DMS114 treated with DMSO at 0.1 percent for 48 hours (cell line): ENCODE results near the gene KCNG4.
A peak's percentile ranks its signal among the peaks of the same experiment; 100 is the strongest.

Experiments used
- DNase-seq: peaks from one replicate; lab custom pipeline; 2025; ENCODE audit not compliant: unreplicated experiment; lab: John Stamatoyannopoulos, UW

The KCNG4 gene

GRCh38 chr16:84183911-84184591, 55.8 kb downstream of the KCNG4 start:
- DNase-seq: no peak

GRCh38 chr16:84183572-84183875, 56.3 kb downstream of the KCNG4 start:
- DNase-seq: no peak

- DNase-seq: no peak
Measured at GRCh38 chr16:84182680-84183571, 56.9 kb downstream of the KCNG4 start.

- DNase-seq: no peak
Measured at GRCh38 chr16:84182104-84182503, 57.7 kb downstream of the KCNG4 start.

- no peak for DNase-seq
Measured at GRCh38 chr16:84181144-84181915, 58.5 kb downstream of the KCNG4 start.

GRCh38 chr16:84180519-84181140, 59.2 kb downstream of the KCNG4 start:
- no peak for DNase-seq

GRCh38 chr16:84179612-84180320, 60.0 kb downstream of the KCNG4 start:
- DNase-seq: no peak

GRCh38 chr16:84178892-84179611, 60.8 kb downstream of the KCNG4 start:
- DNase-seq: no peak

GRCh38 chr16:84178146-84178765, 61.6 kb downstream of the KCNG4 start:
- DNase-seq: no peak

GRCh38 chr16:84177741-84178073, 62.1 kb downstream of the KCNG4 start:
- DNase-seq: no peak

- no peak for DNase-seq
Measured at GRCh38 chr16:84176192-84177053, 63.4 kb downstream of the KCNG4 start.

GRCh38 chr16:84175350-84176081, 64.3 kb downstream of the KCNG4 start:
- DNase-seq: peak; percentile 14

GRCh38 chr16:84174396-84174795, 65.4 kb downstream of the KCNG4 start:
- no peak for DNase-seq

- DNase-seq: no peak
Measured at GRCh38 chr16:84169765-84170310, 70.0 kb downstream of the KCNG4 start.
